Right kidney (tissue), 1 donor: ENCODE data around the gene SLC9A9.

Source experiments
- DNase-seq: peaks from one replicate; pipeline ENCODE4 v3.0.0-alpha.2; 2016

The SLC9A9 gene

DNA sequence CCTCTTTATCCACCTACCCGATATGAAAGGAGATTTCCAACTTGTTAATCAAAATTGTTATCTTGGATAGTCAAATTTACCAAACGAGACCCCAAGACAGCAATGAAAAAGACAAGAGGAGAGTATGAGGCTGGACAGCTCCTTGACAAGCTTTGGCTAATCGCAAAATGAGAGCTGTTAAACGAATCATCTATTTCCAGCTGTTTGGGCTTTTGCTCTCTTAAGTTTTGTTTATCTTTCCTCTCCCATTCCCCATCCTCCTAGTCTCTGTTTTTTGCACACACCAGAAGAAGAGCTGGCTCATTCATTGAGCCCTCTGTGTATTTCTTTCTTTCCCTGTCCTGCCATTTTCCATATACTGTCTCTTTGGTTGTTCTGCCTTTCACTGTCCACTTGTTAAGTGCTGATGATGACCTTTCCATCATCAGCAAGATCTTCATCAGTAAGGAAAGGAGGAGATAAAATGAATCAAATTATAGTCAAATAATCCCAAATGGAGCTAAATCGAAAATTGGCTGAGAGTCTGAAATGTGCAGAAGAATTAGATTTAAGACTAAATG is 161.6 kb downstream of the SLC9A9 start:
- no peak for DNase-seq

- DNase-seq: no peak
These were observed 162.8 kb downstream of the SLC9A9 start for GRCh38 chr3:143685491-143685890.

GRCh38 chr3:143677430-143677829 is 170.8 kb downstream of the SLC9A9 start:
- DNase-seq: no peak

- DNase-seq: peak; percentile 13
These were observed 171.5 kb downstream of the SLC9A9 start for GRCh38 chr3:143676747-143677146.

- DNase-seq: no peak
These were observed 172.2 kb downstream of the SLC9A9 start for GRCh38 chr3:143676021-143676420.

GRCh38 chr3:143674100-143674968 is 173.9 kb downstream of the SLC9A9 start:
- peak; percentile 55 for DNase-seq

GRCh38 chr3:143672396-143673165 is 175.7 kb downstream of the SLC9A9 start:
- no peak for DNase-seq

DNA sequence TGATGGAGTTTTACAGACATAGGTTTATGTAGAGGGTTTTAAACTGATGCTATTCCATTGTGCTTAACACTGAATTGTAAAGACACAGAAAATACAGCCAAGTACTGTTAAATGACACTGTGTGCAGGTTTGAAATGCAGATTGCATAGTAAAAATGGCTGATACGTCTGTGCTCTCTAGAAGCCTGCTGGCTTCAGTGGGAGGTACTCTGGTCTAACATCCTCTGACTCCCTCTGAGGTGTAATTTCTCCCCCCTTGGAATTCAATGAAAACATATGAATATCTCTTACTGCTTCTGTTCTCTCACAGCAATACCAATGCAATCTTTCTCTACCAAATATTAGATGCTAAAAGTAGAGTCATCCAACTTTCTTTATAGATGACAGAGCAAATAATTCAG is 176.6 kb downstream of the SLC9A9 start:
- no peak for DNase-seq

GRCh38 chr3:143668924-143669790 is 179.1 kb downstream of the SLC9A9 start:
- DNase-seq: no peak

DNA sequence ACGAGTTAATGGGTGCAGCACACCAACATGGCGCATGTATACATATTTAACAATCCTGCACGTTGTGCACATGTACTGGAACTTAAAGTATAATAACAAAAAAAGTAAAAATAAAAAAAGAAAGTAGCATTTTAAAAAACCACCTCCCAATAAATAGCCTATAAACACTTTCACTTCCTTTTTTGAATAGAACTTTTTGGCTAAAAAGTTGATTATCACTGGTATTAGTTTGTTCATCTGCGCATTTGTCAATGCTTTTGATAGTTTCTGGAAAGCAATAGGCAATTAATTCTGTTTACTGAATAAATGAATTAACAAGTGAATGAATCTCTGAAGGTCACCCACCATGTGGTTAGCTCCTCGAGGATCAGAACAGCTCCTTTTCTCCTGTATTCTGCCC is 179.9 kb downstream of the SLC9A9 start:
- DNase-seq: no peak

- DNase-seq: no peak
These were observed 186.6 kb downstream of the SLC9A9 start for GRCh38 chr3:143661677-143662076.

GRCh38 chr3:143658861-143659260 is 189.4 kb downstream of the SLC9A9 start:
- DNase-seq: no peak

- DNase-seq: no peak
These were observed 190.2 kb downstream of the SLC9A9 start for GRCh38 chr3:143658116-143658515.

GRCh38 chr3:143657391-143657790 is 190.9 kb downstream of the SLC9A9 start:
- DNase-seq: no peak

DNA sequence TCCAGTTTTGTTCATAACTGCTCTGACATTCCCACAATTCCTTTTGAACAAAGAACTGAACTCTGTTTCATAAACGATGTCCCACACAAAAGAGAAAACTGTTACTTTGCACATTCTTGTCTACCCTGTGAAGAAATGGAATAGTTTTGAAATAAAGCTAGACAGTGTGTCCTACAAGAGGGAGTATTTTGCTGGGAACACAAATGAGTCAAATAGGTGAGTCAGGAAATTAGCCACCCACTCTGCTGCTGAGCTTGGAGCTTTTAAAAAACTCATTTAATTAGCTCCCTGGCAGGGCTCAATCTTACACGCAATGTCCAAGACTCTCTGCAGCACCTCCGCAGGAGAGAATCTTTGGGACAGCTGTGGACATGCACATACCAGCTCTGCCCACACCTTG is 193.4 kb downstream of the SLC9A9 start:
- DNase-seq: no peak

DNA sequence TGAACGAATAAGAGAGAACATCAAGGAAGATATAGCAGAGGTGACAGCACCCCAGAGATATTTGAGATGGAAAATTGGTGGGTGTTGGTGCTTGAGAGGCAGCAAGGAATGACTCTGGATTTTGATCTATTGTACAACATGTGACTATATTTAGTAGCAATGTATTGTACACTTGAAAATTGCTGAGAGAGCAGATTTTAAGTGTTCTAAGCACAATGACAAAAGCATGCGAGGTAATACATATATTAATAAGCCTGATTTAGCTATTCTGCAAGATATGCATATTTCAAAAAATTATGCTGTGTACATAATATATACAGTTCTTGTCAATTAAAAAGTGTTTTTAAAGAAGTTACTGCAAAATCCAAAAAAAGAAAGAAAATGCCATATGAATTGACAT is 194.3 kb downstream of the SLC9A9 start:
- no peak for DNase-seq

DNA sequence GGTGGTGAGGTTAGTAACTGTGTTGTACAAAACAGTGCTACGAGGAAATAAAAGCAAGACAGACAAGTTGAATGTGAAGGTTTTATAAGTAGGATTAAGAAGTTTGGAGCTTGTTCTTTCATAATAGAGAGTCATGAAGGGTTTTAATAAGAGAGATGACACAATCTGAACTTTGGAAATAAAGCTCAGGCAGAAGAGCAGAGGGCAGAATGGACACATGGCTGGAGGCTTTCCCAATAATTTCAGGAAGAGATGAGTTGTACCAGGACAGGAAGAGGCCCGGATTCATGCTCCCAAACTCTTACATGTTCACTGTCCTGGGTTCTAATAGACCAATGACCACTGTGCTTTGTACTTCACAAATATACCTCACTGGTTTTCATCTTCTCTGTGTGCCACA is 194.8 kb downstream of the SLC9A9 start:
- DNase-seq: no peak

DNA sequence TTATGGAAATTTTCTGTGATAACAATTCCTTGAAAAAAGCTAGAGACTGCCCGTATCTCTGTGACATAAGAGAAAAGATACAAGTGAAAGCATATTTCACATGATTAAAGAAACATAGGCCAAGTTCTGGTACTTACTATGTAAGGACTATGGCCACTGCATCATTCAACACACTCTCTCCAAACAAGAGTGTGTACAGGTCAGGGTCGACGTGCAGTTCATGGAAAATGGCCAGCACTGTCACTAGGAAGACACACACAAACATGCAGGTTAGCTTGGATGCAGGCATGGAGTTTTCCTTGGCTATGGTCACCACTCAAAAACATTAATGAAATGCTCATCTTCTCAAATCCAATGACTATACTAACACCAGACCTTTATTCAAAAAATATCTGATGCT is 196.2 kb downstream of the SLC9A9 start:
- DNase-seq: no peak

GRCh38 chr3:143650827-143651226 is 197.4 kb downstream of the SLC9A9 start:
- no peak for DNase-seq

GRCh38 chr3:143650120-143650519 is 198.1 kb downstream of the SLC9A9 start:
- DNase-seq: no peak

GRCh38 chr3:143648708-143649107 is 199.6 kb downstream of the SLC9A9 start:
- DNase-seq: no peak

- DNase-seq: no peak
These were observed 200.1 kb downstream of the SLC9A9 start for GRCh38 chr3:143648218-143648617.
